Chondrocyte (in vitro differentiated cells): ENCODE measurements around the gene CCDC106. TPM values are rescaled to one million over a fixed set of nuclear protein-coding genes. Genes with fewer than 3 reads are reported as not detected.
A peak's percentile ranks its signal among the peaks of the same experiment; 100 is the strongest.

Source experiments
- DNase-seq: peaks from one replicate; pipeline ENCODE4 v3.0.0; 2021; ENCODE audit warnings: mixed read lengths, low spot score
- H3K27ac Mint-ChIP-seq: one replicate; pipeline ENCODE4 v1.8.0; 2021; ENCODE audit warnings: mild to moderate bottlenecking, moderate library complexity, mixed read lengths; ENCODE audit not compliant: unreplicated experiment
- H3K27me3 Mint-ChIP-seq: 2 replicates; pipeline ENCODE4 v1.8.0; 2021; ENCODE audit warnings: low read depth, mixed read lengths
- H3K36me3 Mint-ChIP-seq: 2 replicates; pipeline ENCODE4 v1.8.0; 2021; ENCODE audit warnings: low read depth, mixed read lengths
- H3K4me1 Mint-ChIP-seq: 2 replicates; pipeline ENCODE4 v1.8.0; 2021; ENCODE audit warnings: low read depth, mild to moderate bottlenecking, mixed read lengths
- H3K4me3 Mint-ChIP-seq: one replicate; pipeline ENCODE4 v1.8.0; 2021; ENCODE audit warnings: mild to moderate bottlenecking, moderate library complexity, mixed read lengths; ENCODE audit not compliant: unreplicated experiment
- H3K9me3 Mint-ChIP-seq: 2 replicates; pipeline ENCODE4 v1.8.0; 2021; ENCODE audit warnings: low read depth, mixed read lengths
- CTCF ChIP-seq: fragments of 200-600 bp; sonication (generic); IDR thresholded peaks from 2 replicates; pipeline ENCODE4 v1.5.0; 2021; ENCODE audit warnings: antibody characterized with exemption, mild to moderate bottlenecking, moderate library complexity
- total RNA-seq: library from RNA; stranded (reverse); gene quantifications from 3 replicates; pipeline ENCODE4 v1.2.1, GENCODE V29; 2021

CCDC106 gene
- total RNA-seq, 1 donor from 2014 or later: 20.9 TPM

GRCh38 chr19:55670280-55671053, 22.5 kb downstream of the CCDC106 start:
- Mint-ChIP-seq H3K4me1 (peaks cover 20% of the 10 kb centered on the region), H3K36me3 (peaks cover 11% of the 10 kb centered on the region), H3K9me3 (no peaks in the 10 kb centered on the region), H3K27me3 (no peaks in the 10 kb centered on the region), H3K27ac (peak overlapping the region; percentile 58), H3K4me3 (no peak overlapping the region)
- DNase-seq: peak; percentile 100
- TF ChIP-seq CTCF: no peak

GRCh38 chr19:55671054-55671378, 23.0 kb downstream of the CCDC106 start:
- Mint-ChIP-seq H3K4me3 (no peak overlapping the region), H3K27me3 (no peaks in the 10 kb centered on the region), H3K9me3 (no peaks in the 10 kb centered on the region), H3K4me1 (peaks cover 22% of the 10 kb centered on the region), H3K36me3 (peaks cover 10% of the 10 kb centered on the region), H3K27ac (peak overlapping the region; percentile 58)
- TF ChIP-seq CTCF: no peak
- DNase-seq: no peak

GRCh38 chr19:55672418-55672817, 24.4 kb downstream of the CCDC106 start:
- Mint-ChIP-seq H3K27ac (peak overlapping the region; percentile 6), H3K4me3 (no peak overlapping the region), H3K27me3 (no peaks in the 10 kb centered on the region), H3K9me3 (no peaks in the 10 kb centered on the region), H3K36me3 (peaks cover 9% of the 10 kb centered on the region), H3K4me1 (peaks cover 36% of the 10 kb centered on the region)
- TF ChIP-seq CTCF: no peak
- DNase-seq: no peak

GRCh38 chr19:55673465-55673864, 25.5 kb downstream of the CCDC106 start:
- no peak for DNase-seq
- Mint-ChIP-seq H3K9me3 (no peaks in the 10 kb centered on the region), H3K36me3 (peaks cover 12% of the 10 kb centered on the region), H3K27me3 (no peaks in the 10 kb centered on the region), H3K4me1 (peaks cover 42% of the 10 kb centered on the region), H3K4me3 (peak overlapping the region; percentile 25), H3K27ac (peak overlapping the region; percentile 70)
- TF ChIP-seq CTCF: no peak

GRCh38 chr19:55673889-55674288, 25.9 kb downstream of the CCDC106 start:
- Mint-ChIP-seq H3K4me3 (peak overlapping the region; percentile 25), H3K27me3 (no peaks in the 10 kb centered on the region), H3K36me3 (peaks cover 13% of the 10 kb centered on the region), H3K4me1 (peaks cover 42% of the 10 kb centered on the region), H3K9me3 (no peaks in the 10 kb centered on the region), H3K27ac (peak overlapping the region; percentile 70)
- no peak for DNase-seq
- no peak for TF ChIP-seq CTCF
